ENCODE results near the gene HLF. TPM values are rescaled to one million over a fixed set of nuclear protein-coding genes. Genes with fewer than 3 reads are reported as not detected.

HLF gene
- total RNA-seq, 1 donor from 2014 or later = 0.51 TPM

DNA sequence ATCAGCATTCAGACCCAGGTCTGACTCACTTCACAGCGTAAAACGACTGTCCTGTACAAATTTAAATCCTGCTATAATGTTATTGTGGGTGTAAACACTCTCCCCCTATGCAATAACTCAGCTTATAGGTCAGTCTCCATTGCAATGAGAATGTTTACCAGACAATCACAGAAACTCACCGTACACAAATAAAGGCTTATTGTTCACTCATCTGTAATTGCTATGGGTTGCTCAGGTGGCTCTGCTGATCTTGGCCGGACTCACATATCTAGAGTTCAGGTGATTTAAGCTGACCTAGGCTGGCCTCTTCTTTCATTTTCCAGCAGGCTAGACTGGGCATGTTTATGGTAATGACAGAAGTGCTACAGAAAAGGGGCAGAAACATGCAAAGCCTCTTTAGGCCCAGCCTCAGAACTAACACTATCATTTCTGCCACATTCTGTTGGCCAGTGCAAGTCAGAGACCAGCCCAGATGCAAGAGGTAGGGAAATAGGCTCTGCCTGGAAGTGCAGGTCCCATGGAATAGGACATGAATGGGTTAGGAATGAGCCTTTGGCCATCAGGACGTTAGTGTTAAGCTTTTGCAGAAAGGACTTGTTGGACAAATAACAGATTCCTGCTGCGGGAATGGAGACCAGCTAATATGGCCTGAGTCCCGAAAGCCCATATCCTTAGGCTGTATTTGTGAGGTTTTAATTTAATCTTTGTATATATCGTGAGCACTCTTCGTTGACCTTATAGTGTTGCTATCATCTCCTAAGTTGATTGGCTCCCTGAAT lies 44.0 kb downstream of the HLF start:
- Mint-ChIP-seq H3K4me3 (ENCODE audit: unreplicated experiment) (no peak overlapping the region), H3K36me3 (ENCODE audit: unreplicated experiment) (no peaks in the 10 kb centered on the region), H3K9me3 (ENCODE audit: unreplicated experiment) (no peaks in the 10 kb centered on the region), H3K4me1 (ENCODE audit: unreplicated experiment) (no peaks in the 10 kb centered on the region), H3K27ac (ENCODE audit: unreplicated experiment) (no peak overlapping the region), H3K27me3 (ENCODE audit: unreplicated experiment) (peaks cover 9% of the 10 kb centered on the region)
- TF ChIP-seq, protein P1, sequence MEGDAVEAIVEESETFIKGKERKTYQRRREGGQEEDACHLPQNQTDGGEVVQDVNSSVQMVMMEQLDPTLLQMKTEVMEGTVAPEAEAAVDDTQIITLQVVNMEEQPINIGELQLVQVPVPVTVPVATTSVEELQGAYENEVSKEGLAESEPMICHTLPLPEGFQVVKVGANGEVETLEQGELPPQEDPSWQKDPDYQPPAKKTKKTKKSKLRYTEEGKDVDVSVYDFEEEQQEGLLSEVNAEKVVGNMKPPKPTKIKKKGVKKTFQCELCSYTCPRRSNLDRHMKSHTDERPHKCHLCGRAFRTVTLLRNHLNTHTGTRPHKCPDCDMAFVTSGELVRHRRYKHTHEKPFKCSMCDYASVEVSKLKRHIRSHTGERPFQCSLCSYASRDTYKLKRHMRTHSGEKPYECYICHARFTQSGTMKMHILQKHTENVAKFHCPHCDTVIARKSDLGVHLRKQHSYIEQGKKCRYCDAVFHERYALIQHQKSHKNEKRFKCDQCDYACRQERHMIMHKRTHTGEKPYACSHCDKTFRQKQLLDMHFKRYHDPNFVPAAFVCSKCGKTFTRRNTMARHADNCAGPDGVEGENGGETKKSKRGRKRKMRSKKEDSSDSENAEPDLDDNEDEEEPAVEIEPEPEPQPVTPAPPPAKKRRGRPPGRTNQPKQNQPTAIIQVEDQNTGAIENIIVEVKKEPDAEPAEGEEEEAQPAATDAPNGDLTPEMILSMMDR (IDR thresholded peaks at IDR 0.05) = no peak
- DNase-seq (ENCODE audit: extremely low spot score, unreplicated experiment) = no peak

DNA sequence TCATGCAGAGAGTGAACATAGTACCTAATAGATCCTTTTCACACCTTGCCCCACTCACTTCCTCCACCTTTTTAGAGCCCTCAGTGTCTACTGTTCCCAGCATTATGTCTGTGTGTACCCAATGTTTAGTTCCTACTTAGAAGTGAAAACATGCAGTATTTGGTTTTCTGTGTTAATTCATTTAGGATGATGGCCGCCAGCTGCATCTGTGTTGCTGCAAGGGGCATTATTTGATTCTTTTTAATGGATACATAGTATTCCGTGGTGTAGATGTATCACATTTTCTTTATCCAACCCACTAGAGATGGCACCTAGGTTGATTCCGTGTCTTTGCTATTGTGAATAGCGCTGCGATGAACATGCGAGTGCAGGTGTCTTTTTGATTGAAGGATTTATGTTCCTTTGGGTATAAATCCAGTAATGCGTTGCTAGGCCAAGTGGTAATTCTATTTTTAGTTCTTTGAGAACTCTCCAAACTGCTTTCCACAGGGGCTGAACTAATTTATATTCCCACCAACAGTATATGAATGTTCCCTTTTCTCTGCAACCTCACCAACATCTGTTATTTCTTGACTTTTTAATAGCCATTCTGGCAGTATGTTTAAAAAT lies 47.1 kb downstream of the HLF start:
- H3K27me3 Mint-ChIP-seq (ENCODE audit: unreplicated experiment) = peaks cover 9% of the 10 kb centered on the region
- DNase-seq (ENCODE audit: extremely low spot score, unreplicated experiment) = no peak
- H3K4me1 Mint-ChIP-seq (ENCODE audit: unreplicated experiment) = no peaks in the 10 kb centered on the region
- H3K9me3 Mint-ChIP-seq (ENCODE audit: unreplicated experiment) = no peaks in the 10 kb centered on the region
- no peak overlapping the region for H3K27ac Mint-ChIP-seq (ENCODE audit: unreplicated experiment)
- no peaks in the 10 kb centered on the region for H3K36me3 Mint-ChIP-seq (ENCODE audit: unreplicated experiment)
- TF ChIP-seq, protein P1 (IDR thresholded peaks at IDR 0.05) = no peak
- no peak overlapping the region for H3K4me3 Mint-ChIP-seq (ENCODE audit: unreplicated experiment)

DNA sequence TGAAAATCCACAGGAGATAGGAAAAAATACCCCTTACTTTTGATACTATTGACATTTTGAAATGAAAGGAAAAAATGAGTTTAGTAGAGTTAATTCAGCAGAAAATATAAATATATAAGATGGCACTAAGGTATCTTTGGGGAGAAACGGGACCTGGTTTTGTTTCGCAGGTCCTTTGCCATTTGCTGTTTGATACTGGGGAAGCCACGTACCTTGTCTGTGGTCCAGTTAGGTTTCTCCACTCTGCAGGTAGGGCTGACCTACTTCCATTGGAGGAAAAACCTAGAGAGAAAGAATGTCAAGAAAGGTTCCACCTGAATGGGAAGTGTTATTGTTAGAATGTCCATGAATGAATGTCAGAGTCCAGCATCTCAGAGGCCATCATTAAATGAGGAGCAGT lies 48.1 kb downstream of the HLF start:
- H3K27ac Mint-ChIP-seq (ENCODE audit: unreplicated experiment) = no peak overlapping the region
- H3K9me3 Mint-ChIP-seq (ENCODE audit: unreplicated experiment) = no peaks in the 10 kb centered on the region
- TF ChIP-seq, protein P1 (IDR thresholded peaks at IDR 0.05) = no peak
- DNase-seq (ENCODE audit: extremely low spot score, unreplicated experiment) = peak; percentile 11
- no peak overlapping the region for H3K4me3 Mint-ChIP-seq (ENCODE audit: unreplicated experiment)
- H3K4me1 Mint-ChIP-seq (ENCODE audit: unreplicated experiment) = no peaks in the 10 kb centered on the region
- peaks cover 9% of the 10 kb centered on the region for H3K27me3 Mint-ChIP-seq (ENCODE audit: unreplicated experiment)
- no peaks in the 10 kb centered on the region for H3K36me3 Mint-ChIP-seq (ENCODE audit: unreplicated experiment)

DNA sequence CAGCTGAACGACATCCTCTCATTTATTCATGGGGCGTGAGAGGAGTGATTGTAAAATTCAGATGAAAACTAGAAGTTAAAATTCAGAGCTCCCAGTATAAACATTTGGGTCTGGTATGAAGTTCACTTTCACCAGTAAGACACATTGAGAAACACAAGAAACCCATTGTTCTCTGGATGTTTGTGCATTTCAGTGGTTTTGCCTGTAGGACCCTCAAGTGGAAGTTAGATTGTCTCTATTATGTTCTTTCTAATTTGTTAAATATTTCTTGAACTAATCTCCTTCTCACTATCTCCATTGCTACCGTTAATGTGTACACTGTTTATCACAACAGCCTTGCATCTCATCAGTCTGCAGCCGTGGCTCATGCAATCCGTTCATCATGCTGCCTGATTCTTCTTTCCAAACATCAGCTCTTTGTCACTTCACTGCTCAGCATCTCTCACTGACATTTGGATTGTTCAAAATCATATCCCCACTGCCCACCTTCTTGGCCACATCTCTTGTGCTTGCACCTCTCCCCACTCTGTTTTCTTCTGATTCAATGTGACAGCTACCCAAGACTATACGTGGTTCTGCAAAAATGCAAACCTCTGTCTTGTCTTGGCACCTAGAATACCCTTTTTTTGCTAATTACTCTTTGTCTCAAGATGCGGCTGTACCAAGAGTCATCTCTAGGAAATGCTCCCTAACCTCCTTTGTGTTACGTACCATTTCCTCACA lies 49.5 kb downstream of the HLF start:
- H3K27me3 Mint-ChIP-seq (ENCODE audit: unreplicated experiment) = peaks cover 8% of the 10 kb centered on the region

More for the DNA sequence above, 49.5 kb downstream of the HLF start:
- TF ChIP-seq, protein P1 (IDR thresholded peaks at IDR 0.05) = no peak
- Mint-ChIP-seq H3K9me3 (ENCODE audit: unreplicated experiment) (no peaks in the 10 kb centered on the region), H3K4me3 (ENCODE audit: unreplicated experiment) (no peak overlapping the region), H3K36me3 (ENCODE audit: unreplicated experiment) (no peaks in the 10 kb centered on the region), H3K4me1 (ENCODE audit: unreplicated experiment) (no peaks in the 10 kb centered on the region), H3K27ac (ENCODE audit: unreplicated experiment) (no peak overlapping the region)
- DNase-seq (ENCODE audit: extremely low spot score, unreplicated experiment) = peak; percentile 21

All from osteocyte (in vitro differentiated cells).